Right renal cortex interstitium (tissue), 3 donors: Measurements from ENCODE around the gene LRRC8C. TPM values are rescaled to one million over a fixed set of nuclear protein-coding genes. Genes with fewer than 3 reads are reported as not detected.

Experiments
- DNase-seq, 3 donors: peaks; one replicate each; pipeline ENCODE4 v3.0.0-alpha.2; 2013; ENCODE audit warnings: low read depth in 3 of 3, low spot score in 2 of 3
- polyA plus RNA-seq, 3 donors: library from polyadenylated mRNA; unstranded; fragments of 120-200 nt; gene quantifications; one replicate each; pipeline ENCODE4 v1.2.1, GENCODE V29; 2013; ENCODE audit not compliant: insufficient read length in 3 of 3

Gene LRRC8C
- polyA plus RNA-seq, 3 donors: 7.1 to 8.4 (median 8.0) TPM

DNA sequence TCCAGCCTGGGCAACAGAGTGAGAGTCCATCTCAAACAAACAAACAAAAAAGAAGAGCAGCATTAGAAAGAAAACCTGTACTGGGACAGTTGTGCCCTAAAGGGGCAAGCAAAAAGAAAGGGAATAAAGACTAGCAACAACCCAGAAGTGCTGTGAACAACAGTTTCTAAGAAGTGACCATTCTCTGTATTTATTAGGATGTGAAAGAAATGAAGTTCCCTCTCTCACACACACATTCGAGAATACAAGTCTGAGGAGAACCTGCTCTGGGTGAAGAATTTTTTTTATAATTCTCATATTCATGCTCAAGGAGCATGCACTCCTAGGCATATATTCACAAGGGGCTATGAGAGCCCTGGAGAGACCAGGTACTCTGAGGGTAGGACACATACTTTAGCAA, 128.4 kb downstream of the LRRC8C start:
- DNase-seq: no peak

DNA sequence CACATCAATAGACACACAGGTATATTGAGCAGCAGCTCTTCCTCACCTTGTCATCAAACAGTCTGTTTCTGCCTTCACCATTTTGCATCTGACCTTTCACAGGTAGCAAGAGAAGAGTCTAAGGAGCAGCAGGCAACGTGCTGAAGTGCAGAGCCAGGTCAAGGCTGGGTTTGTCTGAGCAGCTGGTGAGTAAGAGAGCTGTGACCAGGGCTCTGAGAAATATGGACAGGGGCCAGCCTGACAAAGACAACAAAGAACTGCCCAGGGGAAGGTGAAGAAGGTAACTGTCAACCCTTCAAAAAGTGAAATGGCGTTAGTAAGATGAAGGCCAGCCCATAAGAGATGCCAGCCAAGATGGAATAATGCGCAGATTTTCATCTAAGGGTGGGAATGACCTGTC, 129.0 kb downstream of the LRRC8C start:
- DNase-seq: no peak

DNA sequence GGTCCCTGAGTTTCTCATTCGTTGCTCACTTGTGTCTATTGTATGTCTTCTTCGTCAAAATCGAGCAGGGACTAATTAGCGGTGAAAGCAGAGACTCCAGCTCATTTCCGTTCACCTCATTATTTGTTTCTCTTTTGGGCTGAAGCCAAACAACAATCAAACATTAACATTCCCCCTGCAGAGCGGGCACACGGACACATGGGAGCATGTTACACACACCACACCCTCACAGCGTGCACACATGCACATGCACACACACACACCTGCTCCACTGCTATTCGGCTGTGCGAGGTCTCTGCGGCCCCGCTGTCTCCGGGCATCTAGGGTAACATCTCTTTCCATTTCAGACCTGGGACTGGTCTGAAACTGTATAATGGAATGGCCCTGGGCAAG, 129.5 kb downstream of the LRRC8C start:
- DNase-seq: no peak

DNA sequence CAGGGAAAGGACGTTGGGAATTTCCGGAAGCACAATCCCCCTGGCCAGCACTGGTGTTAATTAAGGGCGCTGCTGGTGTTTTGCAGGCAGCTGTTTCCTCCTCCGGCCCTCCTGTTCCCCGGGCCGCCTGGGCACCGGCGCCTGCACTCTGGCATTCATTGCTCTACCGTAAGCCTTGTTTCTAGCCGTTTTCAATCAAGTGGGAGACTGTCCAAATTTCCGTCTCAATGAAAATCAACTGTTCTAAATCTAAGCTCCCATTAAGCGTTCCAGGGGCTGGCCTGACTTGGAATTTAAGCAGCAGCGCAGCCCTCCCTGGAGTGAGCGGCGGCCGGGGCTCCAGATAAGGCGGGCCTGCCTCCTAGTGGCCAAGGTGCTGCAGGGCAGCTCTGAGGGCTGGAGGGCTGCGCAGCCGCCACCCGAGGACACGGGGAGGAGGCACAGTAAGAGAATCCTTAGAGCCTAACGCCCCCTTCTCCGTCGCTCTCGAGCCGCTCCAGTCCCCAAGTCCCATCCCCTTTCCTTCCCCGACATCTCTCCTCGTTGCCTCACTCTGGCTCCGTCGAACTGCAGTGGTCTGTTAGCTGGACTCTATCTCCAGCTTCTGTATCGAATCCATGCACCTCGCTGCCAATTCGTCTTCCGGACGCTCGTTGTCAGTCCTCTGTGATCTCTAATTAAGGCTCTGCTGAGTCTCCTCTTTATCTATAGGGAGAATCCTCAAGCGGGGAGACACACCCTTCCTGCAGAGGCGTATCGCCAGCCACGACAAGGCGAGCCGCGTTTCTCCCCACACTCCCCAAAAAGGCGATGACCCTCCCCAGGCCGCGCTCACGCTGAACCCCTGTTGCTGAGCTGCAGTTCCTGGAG, 130.1 kb downstream of the LRRC8C start:
- DNase-seq: peak; percentile 69 to 77 (median 70)

DNA sequence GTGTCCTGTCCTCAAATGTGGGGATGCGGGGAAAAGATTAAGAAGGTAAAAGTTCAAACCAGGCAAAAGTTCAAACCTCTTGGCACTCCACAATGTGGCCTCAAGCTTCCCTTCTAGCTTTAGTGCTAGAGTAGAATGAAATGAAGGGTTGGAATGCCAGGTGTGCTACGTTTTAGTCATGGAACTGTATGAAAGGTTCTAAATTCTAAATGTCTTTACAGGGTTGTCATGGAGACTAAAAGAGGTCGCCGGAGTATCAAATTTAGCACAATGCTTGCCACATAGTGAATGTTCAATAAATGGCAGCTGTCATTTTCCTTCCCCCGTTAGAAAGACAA, 130.7 kb downstream of the LRRC8C start:
- DNase-seq: no peak

DNA sequence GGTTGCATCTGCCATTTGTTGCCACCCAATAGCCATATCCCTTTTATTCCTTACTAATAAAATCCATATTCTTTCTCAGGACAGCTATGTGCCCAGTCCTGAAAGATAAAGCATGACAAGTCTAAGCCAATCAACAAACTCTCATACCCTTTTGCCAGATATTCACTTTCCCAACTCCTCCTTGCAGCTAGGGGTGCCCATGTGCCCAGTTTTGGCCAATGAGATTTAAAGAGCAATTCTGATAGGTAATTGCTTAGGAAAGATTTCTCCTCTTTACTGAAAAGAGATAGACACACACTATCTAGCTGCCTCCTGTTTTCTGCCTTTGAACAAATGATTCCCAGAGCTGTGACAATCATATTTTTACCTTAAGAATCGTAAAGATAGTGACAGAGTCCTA, 132.9 kb downstream of the LRRC8C start:
- no peak for DNase-seq

DNA sequence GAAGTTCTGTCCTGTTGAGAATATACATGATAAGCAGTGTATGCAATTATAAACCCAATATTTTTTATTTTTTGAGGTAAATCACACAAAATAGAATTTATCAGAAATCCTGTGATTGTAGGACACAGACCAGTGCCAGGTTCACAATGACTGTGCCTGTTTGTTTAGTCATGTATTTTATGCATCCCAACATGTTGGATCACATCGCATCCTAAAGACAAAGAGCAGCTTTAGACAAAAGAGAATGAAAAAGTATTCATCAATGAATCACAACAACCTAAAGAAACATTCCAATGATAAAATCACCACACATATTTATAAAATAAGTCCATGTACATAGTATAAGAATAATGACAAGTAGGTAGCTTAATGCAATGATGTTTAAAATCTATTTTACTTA, 134.7 kb downstream of the LRRC8C start:
- DNase-seq: no peak

Other genes with a start within 250 kb of the LRRC8C start
- gene LRRC8B, start 108.3 kb upstream of the LRRC8C start, polyA plus RNA-seq: 10 to 100 TPM; 10.5 to 10.6 (median 10.6) TPM
- 10 to 100 TPM; 38.5 to 42.3 (median 40.4) TPM for gene LRRC8D, start 187.9 kb downstream of the LRRC8C start, polyA plus RNA-seq